Neural cell (in vitro differentiated cells): ENCODE results near the gene OVCA2. TPM values are rescaled to one million over a fixed set of nuclear protein-coding genes. Genes with fewer than 3 reads are reported as not detected.

Experiments
- H2AFZ ChIP-seq: fragments of 200-600, 300-800 bp; sonication (generic), shearing (Covaris generic); 2 replicates; pipeline ENCODE4 v1.6.0; 2014; ENCODE audit warnings: low read depth, mild to moderate bottlenecking, antibody characterized with exemption, low read length, moderate library complexity
- H3F3A ChIP-seq: fragments of 200-600 bp; shearing (Covaris generic); 2 replicates; pipeline ENCODE4 v1.6.1; 2016; ENCODE audit warnings: mild to moderate bottlenecking, moderate library complexity, mixed read lengths, antibody characterized with exemption, low read length; ENCODE audit not compliant: insufficient read depth, poor library complexity, severe bottlenecking
- H3K27ac ChIP-seq: fragments of 200-600, 300-800 bp; sonication (generic), shearing (Covaris generic); 2 replicates; pipeline ENCODE4 v1.5.1; 2014; ENCODE audit warnings: mild to moderate bottlenecking, low read length, moderate library complexity
- H3K27me3 ChIP-seq: fragments of 300-800, 200-600 bp; sonication (generic), shearing (Covaris generic); 2 replicates; pipeline ENCODE4 v1.6.0; 2014; ENCODE audit warnings: mild to moderate bottlenecking, low read depth, low read length, moderate library complexity; ENCODE audit not compliant: insufficient read depth
- H3K36me3 ChIP-seq: fragments of 300-800, 200-600 bp; sonication (generic), shearing (Covaris generic); 2 replicates; pipeline ENCODE4 v1.5.1; 2014; ENCODE audit warnings: mild to moderate bottlenecking, antibody characterized with exemption, low read length, moderate library complexity; ENCODE audit not compliant: insufficient read depth
- H3K4me2 ChIP-seq: fragments of 300-800, 200-600 bp; sonication (generic), shearing (Covaris generic); 2 replicates; pipeline ENCODE4 v1.6.0; 2014; ENCODE audit warnings: mild to moderate bottlenecking, low read length
- H3K4me3 ChIP-seq: fragments of 300-800, 200-600 bp; sonication (generic), shearing (Covaris generic); 2 replicates; pipeline ENCODE4 v1.5.1; 2014; ENCODE audit warnings: mild to moderate bottlenecking, low read length, moderate library complexity
- H3K79me2 ChIP-seq: fragments of 200-600 bp; shearing (Covaris generic); replicated peaks from 2 replicates; pipeline ENCODE4 v1.6.0; 2014; ENCODE audit warnings: mild to moderate bottlenecking, low read length, moderate library complexity; ENCODE audit not compliant: insufficient read depth
- H3K9ac ChIP-seq: fragments of 300-800, 200-600 bp; sonication (generic), shearing (Covaris generic); 2 replicates; pipeline ENCODE4 v1.6.1; 2016; ENCODE audit warnings: mild to moderate bottlenecking, low read length, mixed read lengths
- H3K9me2 ChIP-seq: fragments of 200-600 bp; shearing (Covaris generic); 2 replicates; pipeline ENCODE4 v1.6.1; 2016; ENCODE audit warnings: mild to moderate bottlenecking, low read length, mixed read lengths; ENCODE audit not compliant: insufficient read depth
- H3K9me3 ChIP-seq: fragments of 200-600, 300-800 bp; sonication (generic), shearing (Covaris generic); 2 replicates; pipeline ENCODE4 v1.6.1; 2016; ENCODE audit warnings: mild to moderate bottlenecking, mixed run types, low read length, moderate library complexity, mixed read lengths
- H4K20me1 ChIP-seq: fragments of 200-600 bp; shearing (Covaris generic); 2 replicates; pipeline ENCODE4 v1.6.1; 2016; ENCODE audit warnings: mild to moderate bottlenecking, mixed run types; ENCODE audit not compliant: insufficient read depth
- EP300 ChIP-seq: fragments of 450-650 bp; conservative IDR thresholded peaks from 2 replicates; pipeline ENCODE4 v1.6.1; 2014; ENCODE audit warnings: antibody characterized with exemption, mild to moderate bottlenecking, moderate library complexity; ENCODE audit not compliant: poor library complexity, severe bottlenecking
- EZH2 ChIP-seq: fragments of 200-600, 300-800 bp; shearing (Covaris generic), sonication (generic); IDR thresholded peaks from 2 replicates; pipeline ENCODE4 v1.6.1; 2014; ENCODE audit warnings: antibody characterized with exemption, low read length, borderline replicate concordance, mild to moderate bottlenecking; ENCODE audit not compliant: insufficient read depth, poor library complexity, severe bottlenecking
- MXI1 ChIP-seq: fragments of 450-650 bp; conservative IDR thresholded peaks from 2 replicates; pipeline ENCODE4 v1.6.1; 2014; ENCODE audit warnings: antibody characterized with exemption, mild to moderate bottlenecking; ENCODE audit not compliant: poor library complexity, severe bottlenecking
- POLR2AphosphoS5 ChIP-seq: IDR thresholded peaks from 2 replicates; pipeline ENCODE4 v1.6.1; 2012
- RAD21 ChIP-seq: fragments of 450-650 bp; conservative IDR thresholded peaks from 2 replicates; pipeline ENCODE4 v1.6.1; 2014; ENCODE audit warnings: antibody characterized with exemption, mild to moderate bottlenecking, moderate library complexity
- REST ChIP-seq: IDR thresholded peaks from 2 replicates; pipeline ENCODE4 v1.6.1; 2012; ENCODE audit warnings: borderline replicate concordance
- SMC3 ChIP-seq: fragments of 450-650 bp; conservative IDR thresholded peaks from 2 replicates; pipeline ENCODE4 v1.6.1; 2014; ENCODE audit warnings: antibody characterized with exemption, mild to moderate bottlenecking, moderate library complexity; ENCODE audit not compliant: poor library complexity
- TAF1 ChIP-seq: IDR thresholded peaks from 2 replicates; pipeline ENCODE4 v1.6.1; 2012; ENCODE audit warnings: low read depth
- polyA plus RNA-seq: library from polyadenylated mRNA; depleted of rRNA; stranded (reverse); fragments of >200 nt; gene quantifications from 2 replicates; pipeline ENCODE4 v1.2.3, GENCODE V29; 2014
- TF ChIP-seq, protein P1 (sequence below): fragments of 450-650 bp; IDR thresholded peaks from 2 replicates; pipeline ENCODE4 v1.5.1; 2014; ENCODE audit warnings: antibody characterized with exemption, mild to moderate bottlenecking, moderate library complexity; ENCODE audit not compliant: poor library complexity, severe bottlenecking

The OVCA2 gene
- polyA plus RNA-seq, 1 donor from 2014 or later = 54.4 TPM

DNA sequence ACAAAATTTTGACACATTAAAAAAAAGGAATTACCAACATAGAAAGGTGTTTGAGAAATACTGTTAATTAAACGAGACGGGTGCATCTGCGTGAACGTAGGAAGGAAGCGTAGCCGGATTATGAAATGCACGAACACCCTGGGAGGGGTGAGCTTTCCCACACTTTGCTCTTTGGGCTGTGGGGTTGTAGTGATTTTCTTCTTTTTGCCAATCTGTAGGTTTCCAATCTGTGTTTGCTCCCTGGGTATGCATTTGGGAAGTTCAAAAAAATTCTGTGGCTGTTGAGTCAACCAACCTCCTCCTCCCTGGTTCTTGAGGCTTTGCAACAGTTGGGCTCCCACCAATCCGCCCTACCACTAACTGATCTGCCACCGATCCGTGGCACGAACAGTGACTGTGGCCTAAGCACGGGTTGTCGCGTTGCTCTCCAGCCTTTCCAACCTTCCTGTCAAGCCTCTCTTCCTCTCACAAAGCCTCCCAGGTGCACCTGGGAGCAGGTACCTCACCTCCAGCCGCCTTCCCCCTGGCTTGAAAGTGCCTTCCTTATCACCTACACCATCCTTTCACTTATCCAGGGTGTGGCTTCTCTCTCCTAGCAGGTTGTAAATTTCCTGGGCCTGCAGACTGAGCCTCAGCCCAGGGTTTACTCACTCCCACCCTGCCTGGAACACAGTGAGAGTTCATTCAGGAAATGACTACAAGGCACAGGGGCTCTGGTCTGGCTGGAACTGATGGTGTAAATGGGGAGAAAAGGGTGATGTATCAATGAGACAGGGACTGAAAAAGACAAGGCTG lies 33.3 kb upstream of the OVCA2 start:
- Histone ChIP-seq H3K36me3 (no peaks in the 10 kb centered on the region), H3K4me3 (no peak overlapping the region), H4K20me1 (no peaks in the 10 kb centered on the region), H3K9me2 (no peaks in the 10 kb centered on the region), H3K9ac (no peak overlapping the region), H3K27me3 (no peaks in the 10 kb centered on the region), H3K27ac (no peak overlapping the region), H2AFZ (no peak overlapping the region), H3F3A (no peaks in the 10 kb centered on the region), H3K79me2 (no peaks in the 10 kb centered on the region), H3K4me2 (no peak overlapping the region), H3K9me3 (no peaks in the 10 kb centered on the region)
- no peak for TF ChIP-seq MXI1

- H3K9me3 ChIP-seq = no peaks in the 10 kb centered on the region
- H3K4me3 ChIP-seq = no peak overlapping the region
- no peaks in the 10 kb centered on the region for H3F3A ChIP-seq
- H3K9ac ChIP-seq = no peak overlapping the region
- no peaks in the 10 kb centered on the region for H3K36me3 ChIP-seq
- H3K27ac ChIP-seq = no peak overlapping the region
- no peaks in the 10 kb centered on the region for H3K9me2 ChIP-seq
- H4K20me1 ChIP-seq = no peaks in the 10 kb centered on the region
- no peaks in the 10 kb centered on the region for H3K27me3 ChIP-seq
- no peak overlapping the region for H3K4me2 ChIP-seq
- H2AFZ ChIP-seq = no peak overlapping the region
- H3K79me2 ChIP-seq = no peaks in the 10 kb centered on the region
- TF ChIP-seq EZH2 (no peak), POLR2AphosphoS5 (no peak), MXI1 (no peak), RAD21 (no peak), TAF1 (no peak), EP300 (no peak), SMC3 (no peak), REST (no peak)
- TF ChIP-seq, protein P1, sequence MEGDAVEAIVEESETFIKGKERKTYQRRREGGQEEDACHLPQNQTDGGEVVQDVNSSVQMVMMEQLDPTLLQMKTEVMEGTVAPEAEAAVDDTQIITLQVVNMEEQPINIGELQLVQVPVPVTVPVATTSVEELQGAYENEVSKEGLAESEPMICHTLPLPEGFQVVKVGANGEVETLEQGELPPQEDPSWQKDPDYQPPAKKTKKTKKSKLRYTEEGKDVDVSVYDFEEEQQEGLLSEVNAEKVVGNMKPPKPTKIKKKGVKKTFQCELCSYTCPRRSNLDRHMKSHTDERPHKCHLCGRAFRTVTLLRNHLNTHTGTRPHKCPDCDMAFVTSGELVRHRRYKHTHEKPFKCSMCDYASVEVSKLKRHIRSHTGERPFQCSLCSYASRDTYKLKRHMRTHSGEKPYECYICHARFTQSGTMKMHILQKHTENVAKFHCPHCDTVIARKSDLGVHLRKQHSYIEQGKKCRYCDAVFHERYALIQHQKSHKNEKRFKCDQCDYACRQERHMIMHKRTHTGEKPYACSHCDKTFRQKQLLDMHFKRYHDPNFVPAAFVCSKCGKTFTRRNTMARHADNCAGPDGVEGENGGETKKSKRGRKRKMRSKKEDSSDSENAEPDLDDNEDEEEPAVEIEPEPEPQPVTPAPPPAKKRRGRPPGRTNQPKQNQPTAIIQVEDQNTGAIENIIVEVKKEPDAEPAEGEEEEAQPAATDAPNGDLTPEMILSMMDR = no peak
These were observed 32.1 kb upstream of the OVCA2 start for GRCh38 chr17:2009737-2010136.
